Effector memory CD4-positive, alpha-beta T cell (primary cell): ENCODE measurements around the gene RANBP9.

Source experiments
- DNase-seq, 3 donors: peaks; one replicate each; pipeline ENCODE4 v3.0.0-alpha.2; 2020
- H3K27ac ChIP-seq: 2 replicates; pipeline ENCODE4 v1.7.0; 2013; ENCODE audit warnings: mild to moderate bottlenecking, low read length, moderate library complexity; ENCODE audit not compliant: insufficient read depth, poor library complexity, severe bottlenecking
- H3K27me3 ChIP-seq: replicated peaks from 2 replicates; pipeline ENCODE4 v1.7.0; 2013; ENCODE audit warnings: mild to moderate bottlenecking, low read length; ENCODE audit not compliant: insufficient read depth, control insufficient read depth, poor library complexity, severe bottlenecking
- H3K36me3 ChIP-seq: 2 replicates; pipeline ENCODE4 v1.7.0; 2013; ENCODE audit warnings: mild to moderate bottlenecking, low read length, moderate library complexity; ENCODE audit not compliant: control insufficient read depth, insufficient read depth
- H3K4me1 ChIP-seq: 2 replicates; pipeline ENCODE4 v1.7.0; 2013; ENCODE audit warnings: low read length, mild to moderate bottlenecking; ENCODE audit not compliant: control insufficient read depth, insufficient read depth, poor library complexity, severe bottlenecking
- H3K4me3 ChIP-seq: 2 replicates; pipeline ENCODE4 v1.7.0; 2013; ENCODE audit warnings: low read length, low read depth, mild to moderate bottlenecking; ENCODE audit not compliant: insufficient read depth, poor library complexity, severe bottlenecking
- H3K9me3 ChIP-seq: 2 replicates; pipeline ENCODE4 v1.7.0; 2013; ENCODE audit warnings: mild to moderate bottlenecking, low read length, moderate library complexity; ENCODE audit not compliant: control insufficient read depth

Gene RANBP9

DNA sequence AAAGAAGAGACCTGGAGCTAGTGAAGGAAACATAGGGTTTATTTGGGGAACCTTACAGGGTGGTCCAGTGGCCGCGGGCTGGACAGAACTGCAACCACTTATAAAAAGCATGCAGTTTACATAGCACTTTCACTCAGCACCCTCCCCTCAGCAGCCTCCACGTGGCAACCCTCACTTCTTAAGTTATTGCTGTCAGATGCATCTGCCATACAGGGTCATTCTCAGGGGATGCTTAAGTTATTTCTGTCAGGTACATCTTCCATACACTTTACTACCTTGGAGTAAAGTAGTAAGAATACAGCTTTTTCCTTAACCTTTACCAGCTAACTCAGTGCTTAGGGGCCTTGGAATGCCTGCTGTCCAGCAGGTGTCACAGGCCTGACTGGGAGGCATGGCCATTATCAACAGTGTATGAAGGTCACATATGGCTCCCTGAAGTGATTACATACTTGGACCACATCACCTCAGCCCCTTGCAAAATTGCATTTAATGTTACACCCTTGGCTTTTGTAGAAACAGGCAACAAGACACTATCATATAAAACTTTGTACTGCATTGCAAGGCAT, 98.5 kb downstream of the RANBP9 start:
- Histone ChIP-seq H3K27ac (no peak overlapping the region), H3K36me3 (peaks cover 8% of the 10 kb centered on the region), H3K4me1 (peaks cover 12% of the 10 kb centered on the region), H3K27me3 (no peaks in the 10 kb centered on the region), H3K9me3 (no peaks in the 10 kb centered on the region), H3K4me3 (no peak overlapping the region)
- DNase-seq, result no peak

DNA sequence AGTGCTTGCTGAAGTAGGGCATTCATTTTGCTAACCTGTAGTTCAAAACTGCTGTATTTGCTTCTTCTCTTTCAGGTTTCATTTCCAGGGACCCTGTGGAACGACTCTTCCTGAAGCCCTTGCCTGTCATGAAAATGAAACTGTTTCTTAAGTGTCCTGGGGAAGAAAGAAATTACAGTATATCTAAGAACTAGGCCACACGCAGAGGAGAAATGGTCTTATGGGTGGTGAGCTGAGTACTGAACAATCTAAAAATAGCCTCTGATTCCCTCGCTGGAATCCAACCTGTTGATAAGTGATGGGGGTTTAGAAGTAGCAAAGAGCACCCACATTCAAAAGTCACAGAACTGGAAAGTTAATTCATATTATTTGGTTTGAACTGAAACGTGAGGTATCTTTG, 99.9 kb downstream of the RANBP9 start:
- H3K4me1 ChIP-seq, result peaks cover 12% of the 10 kb centered on the region
- no peaks in the 10 kb centered on the region for H3K9me3 ChIP-seq
- H3K27ac ChIP-seq, result no peak overlapping the region
- no peak overlapping the region for H3K4me3 ChIP-seq
- H3K27me3 ChIP-seq, result no peaks in the 10 kb centered on the region
- DNase-seq, result no peak
- no peaks in the 10 kb centered on the region for H3K36me3 ChIP-seq

DNA sequence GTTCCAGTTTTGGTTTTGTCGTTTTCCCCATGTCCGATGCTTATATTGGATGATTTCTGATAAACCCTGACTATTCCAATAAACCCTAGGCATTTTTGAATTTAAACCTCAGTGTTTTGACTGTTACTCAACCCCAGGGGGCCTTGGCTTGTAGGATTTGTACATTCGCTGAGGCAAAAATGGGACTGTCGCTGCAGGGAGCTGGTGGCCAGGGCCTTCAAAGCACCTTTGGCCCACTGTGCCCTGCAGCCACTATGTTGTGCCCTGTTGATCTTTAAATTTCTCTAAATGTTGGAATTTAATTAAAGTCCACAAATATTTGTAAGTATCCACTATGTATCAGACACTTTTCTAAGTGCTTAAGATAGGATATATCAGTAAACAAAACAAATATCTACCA, 106.0 kb downstream of the RANBP9 start:
- H3K4me1 ChIP-seq, result no peaks in the 10 kb centered on the region
- no peak overlapping the region for H3K4me3 ChIP-seq
- H3K9me3 ChIP-seq, result no peaks in the 10 kb centered on the region
- H3K27me3 ChIP-seq, result no peaks in the 10 kb centered on the region
- H3K27ac ChIP-seq, result no peak overlapping the region
- H3K36me3 ChIP-seq, result peaks cover 7% of the 10 kb centered on the region
- no peak for DNase-seq

DNA sequence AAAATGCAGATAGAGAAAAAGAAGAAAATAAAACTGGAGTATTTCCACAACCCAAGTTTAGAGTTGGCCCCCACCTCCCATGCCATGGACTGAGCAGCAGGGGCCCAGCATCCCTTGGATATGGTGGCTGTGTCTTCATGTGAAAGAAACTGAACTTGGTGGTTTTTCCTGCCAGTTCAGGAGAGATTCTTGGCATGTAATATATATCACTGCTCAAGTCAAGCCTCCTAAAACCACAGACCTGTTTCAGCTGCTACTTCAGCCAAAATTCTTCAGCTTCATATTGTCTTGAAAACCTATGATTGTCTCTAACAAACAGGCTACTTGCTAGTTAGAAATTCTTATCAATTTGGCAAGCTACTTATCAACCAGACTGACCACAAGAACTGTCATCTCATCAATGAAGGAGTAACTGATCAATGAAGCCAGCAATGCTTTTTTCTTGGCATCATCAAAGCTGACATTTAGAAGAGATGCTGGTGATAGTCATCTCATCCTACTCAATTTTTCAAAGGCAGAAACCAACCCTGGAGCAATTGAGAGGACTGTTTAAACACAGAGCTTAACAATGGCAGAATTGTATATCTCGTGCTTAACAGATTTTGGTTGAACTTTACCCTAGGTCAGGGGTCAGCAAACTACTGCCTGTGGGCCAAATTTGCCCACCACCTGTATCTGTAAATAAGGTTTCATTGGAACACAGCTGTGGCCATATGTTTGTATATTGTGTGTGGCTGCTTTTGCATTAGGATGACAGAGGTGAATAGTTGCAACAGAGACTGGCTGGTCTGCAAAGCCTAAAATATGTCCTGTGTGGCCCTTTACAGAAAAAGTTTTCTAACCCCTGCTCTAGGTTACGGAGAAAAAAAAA, 106.9 kb downstream of the RANBP9 start:
- Histone ChIP-seq H3K36me3 (peaks cover 14% of the 10 kb centered on the region), H3K27ac (no peak overlapping the region), H3K4me1 (no peaks in the 10 kb centered on the region), H3K9me3 (no peaks in the 10 kb centered on the region), H3K27me3 (no peaks in the 10 kb centered on the region), H3K4me3 (no peak overlapping the region)
- DNase-seq, result no peak

DNA sequence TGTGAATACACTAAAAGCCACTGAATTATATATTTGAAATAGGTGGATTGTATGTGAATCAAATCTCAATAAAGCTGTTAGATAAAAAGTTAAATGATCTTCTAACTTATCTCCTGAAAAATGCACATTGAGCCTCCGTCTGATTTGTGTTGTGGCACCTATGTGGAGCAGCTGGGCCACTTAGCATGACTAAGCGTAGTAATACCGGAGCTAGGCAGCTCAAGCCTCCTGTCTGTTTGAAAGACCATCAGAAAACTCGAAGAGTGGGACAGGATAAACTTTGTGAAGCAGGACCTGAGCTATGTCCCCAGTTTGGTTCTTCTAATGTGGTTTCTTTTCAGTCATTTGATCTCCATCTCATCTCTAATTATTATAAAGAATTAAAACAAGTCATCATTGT, 107.5 kb downstream of the RANBP9 start:
- Histone ChIP-seq H3K27ac (no peak overlapping the region), H3K4me3 (no peak overlapping the region), H3K4me1 (no peaks in the 10 kb centered on the region), H3K36me3 (peaks cover 17% of the 10 kb centered on the region), H3K27me3 (no peaks in the 10 kb centered on the region), H3K9me3 (no peaks in the 10 kb centered on the region)
- DNase-seq, result no peak

DNA sequence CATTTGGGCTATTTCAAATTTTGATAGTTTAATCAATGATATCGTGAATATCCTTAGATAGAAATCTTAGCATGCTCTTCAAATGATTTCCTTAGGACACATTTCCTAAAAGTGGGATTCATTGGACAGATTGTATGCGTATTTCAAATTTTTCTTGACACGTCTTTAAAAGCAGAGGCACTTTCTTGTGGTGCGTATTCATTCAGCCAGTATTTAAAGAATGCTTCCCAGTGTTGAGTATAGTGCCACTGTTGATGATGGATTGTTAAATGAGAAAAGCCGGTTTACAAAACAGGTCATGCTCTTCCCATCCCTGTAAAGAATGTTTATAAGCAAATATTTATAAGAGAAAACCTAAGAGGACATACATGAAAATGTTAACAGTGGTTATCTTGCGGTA, 111.6 kb downstream of the RANBP9 start:
- H3K36me3 ChIP-seq, result peaks cover 48% of the 10 kb centered on the region

DNA sequence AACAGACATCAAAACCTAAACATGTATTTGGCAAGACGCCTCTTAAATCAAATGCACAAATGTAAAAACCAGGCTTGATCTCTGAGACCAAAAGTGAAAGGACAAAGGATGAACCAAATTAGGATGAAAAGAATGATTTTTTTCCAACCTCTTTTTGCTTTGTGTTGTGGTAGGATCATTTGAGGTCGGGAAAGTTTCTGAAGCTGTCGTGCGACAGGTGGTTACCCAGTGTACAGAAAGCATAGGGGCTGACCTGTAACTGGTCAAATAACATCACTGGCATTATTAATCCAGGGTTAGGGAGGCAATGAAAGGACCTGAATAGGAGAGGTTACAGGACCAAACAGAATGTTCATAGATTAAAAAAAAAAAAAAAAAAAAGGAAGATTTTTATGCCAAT, 114.6 kb downstream of the RANBP9 start:
- Histone ChIP-seq H3K4me3 (no peak overlapping the region), H3K27ac (no peak overlapping the region), H3K36me3 (peaks cover 58% of the 10 kb centered on the region), H3K27me3 (no peaks in the 10 kb centered on the region), H3K4me1 (no peaks in the 10 kb centered on the region), H3K9me3 (no peaks in the 10 kb centered on the region)
- DNase-seq, result no peak

More for the DNA sequence above, 111.6 kb downstream of the RANBP9 start:
- no peaks in the 10 kb centered on the region for H3K4me1 ChIP-seq
- H3K9me3 ChIP-seq, result no peaks in the 10 kb centered on the region
- no peak overlapping the region for H3K4me3 ChIP-seq
- no peak for DNase-seq
- no peak overlapping the region for H3K27ac ChIP-seq
- no peaks in the 10 kb centered on the region for H3K27me3 ChIP-seq

DNA sequence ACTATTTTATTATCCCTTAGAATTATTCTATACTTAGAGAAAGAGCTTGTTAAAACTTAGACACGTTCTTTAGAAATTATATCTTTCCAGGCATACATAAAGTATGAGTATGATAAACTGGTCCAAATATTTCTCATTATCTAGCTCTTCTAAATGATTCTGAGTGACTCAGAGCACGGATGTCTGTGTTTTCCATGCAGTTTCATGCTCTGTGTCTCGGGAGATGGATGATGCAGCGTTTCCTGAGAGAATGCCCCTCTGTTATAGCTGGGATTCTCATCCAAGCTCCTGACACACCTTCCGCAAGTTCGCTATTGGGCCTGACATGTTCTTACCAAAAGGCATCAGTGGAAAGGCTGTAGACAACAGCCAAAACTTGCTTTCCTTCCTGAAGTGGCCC, 117.9 kb downstream of the RANBP9 start:
- no peak overlapping the region for H3K4me3 ChIP-seq
- no peaks in the 10 kb centered on the region for H3K27me3 ChIP-seq
- DNase-seq, result no peak
- no peak overlapping the region for H3K27ac ChIP-seq
- H3K4me1 ChIP-seq, result no peaks in the 10 kb centered on the region
- H3K36me3 ChIP-seq, result peaks cover 49% of the 10 kb centered on the region
- no peaks in the 10 kb centered on the region for H3K9me3 ChIP-seq

DNA sequence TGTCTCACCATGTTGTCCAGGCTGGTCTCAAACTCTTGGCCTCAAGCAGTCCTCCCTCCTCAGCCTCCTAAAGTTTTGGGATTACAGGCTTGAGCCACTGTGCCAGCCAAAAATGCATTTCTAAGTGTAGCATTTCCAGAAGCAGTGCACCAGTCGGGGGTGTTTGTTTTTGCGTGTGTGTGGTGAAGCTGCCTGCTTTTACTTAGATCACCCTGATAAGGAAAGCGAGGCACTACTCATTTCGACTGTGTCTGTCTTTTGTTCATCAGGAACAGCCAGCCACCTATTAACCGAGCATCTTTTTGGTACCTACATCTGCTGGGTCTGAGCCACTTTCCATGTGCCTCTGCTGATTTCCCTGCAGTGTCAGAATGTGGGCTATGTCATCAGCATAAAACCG, 118.5 kb downstream of the RANBP9 start:
- Histone ChIP-seq H3K9me3 (no peaks in the 10 kb centered on the region), H3K4me1 (no peaks in the 10 kb centered on the region), H3K36me3 (peaks cover 51% of the 10 kb centered on the region), H3K27ac (no peak overlapping the region), H3K4me3 (no peak overlapping the region), H3K27me3 (no peaks in the 10 kb centered on the region)
- DNase-seq, result no peak

DNA sequence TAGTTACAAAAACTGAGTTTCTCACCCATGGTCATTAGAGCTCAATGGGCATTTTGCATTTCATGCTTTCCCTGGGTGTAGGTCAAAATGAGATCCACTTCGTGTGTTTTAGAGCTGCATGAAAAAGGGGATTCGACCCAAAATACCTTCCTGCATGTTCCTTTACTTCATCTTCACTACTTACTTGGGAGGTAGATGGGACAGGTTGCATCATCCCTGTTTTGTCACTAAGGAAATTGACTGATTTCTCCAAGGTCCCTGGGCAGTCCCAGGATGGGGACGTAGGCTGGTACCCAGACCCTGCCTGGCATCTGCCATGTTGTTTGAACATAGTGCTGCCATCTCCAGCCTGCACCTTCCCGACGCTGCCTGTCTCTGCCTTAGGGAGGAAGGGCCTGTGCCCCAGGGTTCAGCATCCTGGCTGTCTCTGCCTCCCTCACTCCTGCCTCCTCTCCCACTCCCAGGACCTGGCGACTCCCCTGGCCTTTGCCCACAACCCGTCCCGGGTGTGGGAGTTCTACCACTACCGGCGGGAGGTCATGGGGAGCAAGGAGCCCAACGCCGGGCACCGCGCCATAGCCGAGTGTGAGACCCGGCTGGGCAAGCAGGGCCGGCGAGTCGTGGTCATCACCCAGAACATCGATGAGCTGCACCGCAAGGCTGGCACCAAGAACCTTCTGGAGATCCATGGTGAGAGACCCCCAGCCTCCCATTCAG, 120.3 kb downstream of the RANBP9 start:
- H3K36me3 ChIP-seq, result peaks cover 50% of the 10 kb centered on the region
- H3K4me3 ChIP-seq, result no peak overlapping the region
- no peaks in the 10 kb centered on the region for H3K27me3 ChIP-seq
- H3K4me1 ChIP-seq, result no peaks in the 10 kb centered on the region
- no peak overlapping the region for H3K27ac ChIP-seq
- H3K9me3 ChIP-seq, result no peaks in the 10 kb centered on the region
- DNase-seq, result no peak
